Karpas-422 (cell line): ENCODE data around the gene NOS1. TPM values are rescaled to one million over a fixed set of nuclear protein-coding genes. Genes with fewer than 3 reads are reported as not detected.
"Not testable (repeated sequence)": the region's sequence is repeated elsewhere in the genome, so short reads cannot be mapped to it uniquely, and the experiment has no call there.

Source experiments
- DNase-seq: peaks from one replicate; pipeline ENCODE4 v3.0.0-alpha.2; 2015
- H2AFZ ChIP-seq: fragments of 200-600 bp; sonication (generic); 2 replicates; pipeline ENCODE4 v1.6.1; 2014; ENCODE audit warnings: antibody characterized with exemption, low read length, mixed read lengths
- H3K27ac ChIP-seq: fragments of 200-600 bp; sonication (generic); 2 replicates; pipeline ENCODE4 v1.5.1; 2014; ENCODE audit warnings: mild to moderate bottlenecking, low read length, moderate library complexity
- H3K27me3 ChIP-seq: fragments of 200-600 bp; sonication (generic); 2 replicates; pipeline ENCODE4 v1.6.1; 2014; ENCODE audit warnings: low read length, mixed read lengths
- H3K36me3 ChIP-seq: fragments of 200-600 bp; sonication (generic); 2 replicates; pipeline ENCODE4 v1.6.1; 2014; ENCODE audit warnings: low read length, mixed read lengths; ENCODE audit not compliant: insufficient read depth
- H3K4me1 ChIP-seq: fragments of 200-600 bp; sonication (generic); 2 replicates; pipeline ENCODE4 v1.6.1; 2014; ENCODE audit warnings: mild to moderate bottlenecking, low read length, mixed read lengths
- H3K4me2 ChIP-seq: fragments of 200-600 bp; sonication (generic); 2 replicates; pipeline ENCODE4 v1.6.1; 2014; ENCODE audit warnings: low read length, low read depth, mild to moderate bottlenecking; ENCODE audit not compliant: poor library complexity, severe bottlenecking
- H3K4me3 ChIP-seq: fragments of 200-600 bp; sonication (generic); 2 replicates; pipeline ENCODE4 v1.5.1; 2014; ENCODE audit warnings: mild to moderate bottlenecking, antibody characterized with exemption, low read length, mixed read lengths
- H3K79me2 ChIP-seq: fragments of 200-600 bp; sonication (generic); 2 replicates; pipeline ENCODE4 v1.6.1; 2014; ENCODE audit warnings: mild to moderate bottlenecking, low read length, mixed read lengths
- H3K9ac ChIP-seq: fragments of 200-600 bp; sonication (generic); 2 replicates; pipeline ENCODE4 v1.6.0; 2014; ENCODE audit warnings: low read length
- H3K9me2 ChIP-seq: fragments of 200-600 bp; sonication (generic), shearing (Covaris generic); replicated peaks from 2 replicates; pipeline ENCODE4 v1.6.0; 2014; ENCODE audit warnings: mild to moderate bottlenecking, low read length, moderate library complexity; ENCODE audit not compliant: insufficient read depth
- H3K9me3 ChIP-seq: fragments of 300-700, 200-600 bp; sonication (generic); 2 replicates; pipeline ENCODE4 v1.6.1; 2014; ENCODE audit warnings: low read length, mixed read lengths
- H4K20me1 ChIP-seq: fragments of 200-600 bp; sonication (generic); 2 replicates; pipeline ENCODE4 v1.6.1; 2014; ENCODE audit warnings: mild to moderate bottlenecking, antibody characterized with exemption, low read length, low read depth; ENCODE audit not compliant: insufficient read depth
- total RNA-seq: library from RNA; depleted of rRNA; stranded (reverse); fragments of >200 nt; shearing (Covaris generic); gene quantifications from 2 replicates; pipeline ENCODE4 v1.2.3, GENCODE V29; 2014; ENCODE audit warnings: low replicate concordance

NOS1 gene
- total RNA-seq, 1 experiment from 2014 or later: not detected

DNA sequence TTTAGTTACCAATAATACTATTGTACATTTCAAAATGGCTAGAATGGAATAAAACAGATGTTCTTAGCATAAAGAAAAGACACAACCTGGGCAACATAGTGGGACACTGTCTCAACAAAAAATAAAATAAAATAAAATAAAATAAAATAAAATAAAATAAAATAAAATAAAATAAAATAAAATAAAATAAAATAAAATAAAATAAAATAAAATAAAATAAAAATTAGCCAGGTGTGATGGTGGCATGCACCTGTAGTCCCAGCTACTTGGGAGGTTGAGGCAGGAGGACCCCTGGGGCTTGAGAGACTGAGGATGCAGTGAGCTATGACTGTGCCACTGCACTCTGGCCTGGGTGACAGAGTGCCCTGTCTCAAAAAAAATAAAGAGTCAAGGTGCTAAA, 37.1 kb upstream of the NOS1 start:
- not testable (repeated sequence) for H3K4me2 ChIP-seq, H3K4me1 ChIP-seq, DNase-seq, H3K9me3 ChIP-seq, H3K9ac ChIP-seq, H3K79me2 ChIP-seq, H3K36me3 ChIP-seq, H3K4me3 ChIP-seq, H4K20me1 ChIP-seq, H3K9me2 ChIP-seq, H2AFZ ChIP-seq, H3K27ac ChIP-seq, H3K27me3 ChIP-seq

DNA sequence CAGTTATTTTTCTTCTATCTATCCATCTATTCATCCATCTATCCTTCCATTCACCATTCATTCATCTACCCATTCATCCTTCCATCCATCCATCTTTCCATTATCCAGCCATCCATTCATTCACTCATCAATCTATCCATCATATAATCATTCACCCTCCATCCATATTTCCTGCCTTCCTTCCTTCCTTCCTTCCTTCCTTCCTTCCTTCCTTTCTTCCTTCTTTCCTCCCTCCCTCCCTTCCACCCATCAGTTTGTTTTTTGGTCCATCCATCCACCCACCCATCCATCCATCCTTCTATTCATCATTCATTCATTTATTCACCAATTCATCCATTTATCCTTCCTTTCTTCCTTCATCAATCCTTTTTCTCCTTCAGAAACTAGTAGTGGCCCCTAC, 34.3 kb upstream of the NOS1 start:
- Histone ChIP-seq H3K4me1 (no peaks in the 10 kb centered on the region), H3K27me3 (no peaks in the 10 kb centered on the region), H3K9me2 (no peaks in the 10 kb centered on the region), H3K9ac (no peak overlapping the region), H3K27ac (no peak overlapping the region), H3K79me2 (no peaks in the 10 kb centered on the region), H4K20me1 (no peaks in the 10 kb centered on the region), H3K36me3 (no peaks in the 10 kb centered on the region), H3K4me3 (no peak overlapping the region), H3K4me2 (no peak overlapping the region), H2AFZ (no peak overlapping the region), H3K9me3 (no peaks in the 10 kb centered on the region)
- DNase-seq: no peak

- Histone ChIP-seq H3K27ac (no peak overlapping the region), H2AFZ (no peak overlapping the region), H3K4me2 (no peak overlapping the region), H3K9ac (no peak overlapping the region), H3K9me3 (no peaks in the 10 kb centered on the region), H3K9me2 (no peaks in the 10 kb centered on the region), H3K27me3 (no peaks in the 10 kb centered on the region), H3K79me2 (no peaks in the 10 kb centered on the region), H4K20me1 (no peaks in the 10 kb centered on the region), H3K4me1 (no peaks in the 10 kb centered on the region), H3K4me3 (no peak overlapping the region), H3K36me3 (no peaks in the 10 kb centered on the region)
- no peak for DNase-seq
These were observed 33.1 kb upstream of the NOS1 start for GRCh38 chr12:117394491-117394890.

DNA sequence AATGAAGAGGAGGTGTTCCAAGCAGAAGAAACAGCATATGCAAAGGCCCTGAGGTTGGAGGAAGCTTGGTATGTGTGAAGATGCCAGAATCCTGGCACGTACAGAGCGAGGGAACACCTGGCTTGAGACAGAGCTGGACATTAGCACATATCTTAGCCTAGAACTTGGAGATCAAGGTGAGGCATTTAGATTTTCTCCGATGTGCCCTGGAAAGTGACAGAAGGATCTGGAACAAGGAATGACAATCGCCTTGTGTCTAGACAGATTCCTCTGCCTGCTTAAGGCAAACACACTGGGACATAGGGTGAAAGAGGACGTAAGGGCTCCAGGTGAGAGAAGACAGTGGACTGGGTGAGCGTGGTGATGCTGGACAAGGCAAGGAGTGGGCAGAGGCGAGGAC, 32.2 kb upstream of the NOS1 start:
- H2AFZ ChIP-seq: no peak overlapping the region
- no peaks in the 10 kb centered on the region for H3K9me3 ChIP-seq
- H3K9ac ChIP-seq: no peak overlapping the region
- H3K36me3 ChIP-seq: no peaks in the 10 kb centered on the region
- H3K9me2 ChIP-seq: no peaks in the 10 kb centered on the region
- no peaks in the 10 kb centered on the region for H3K79me2 ChIP-seq
- H3K27ac ChIP-seq: no peak overlapping the region
- no peaks in the 10 kb centered on the region for H3K4me1 ChIP-seq
- H4K20me1 ChIP-seq: no peaks in the 10 kb centered on the region
- no peaks in the 10 kb centered on the region for H3K27me3 ChIP-seq
- H3K4me3 ChIP-seq: no peak overlapping the region
- DNase-seq: no peak
- H3K4me2 ChIP-seq: no peak overlapping the region

- no peaks in the 10 kb centered on the region for H4K20me1 ChIP-seq
- no peaks in the 10 kb centered on the region for H3K9me3 ChIP-seq
- no peak overlapping the region for H3K4me2 ChIP-seq
- no peaks in the 10 kb centered on the region for H3K79me2 ChIP-seq
- no peaks in the 10 kb centered on the region for H3K27me3 ChIP-seq
- no peak overlapping the region for H3K4me3 ChIP-seq
- no peak for DNase-seq
- no peaks in the 10 kb centered on the region for H3K9me2 ChIP-seq
- H3K27ac ChIP-seq: no peak overlapping the region
- H2AFZ ChIP-seq: no peak overlapping the region
- H3K36me3 ChIP-seq: no peaks in the 10 kb centered on the region
- no peak overlapping the region for H3K9ac ChIP-seq
- no peaks in the 10 kb centered on the region for H3K4me1 ChIP-seq
These were observed 29.4 kb upstream of the NOS1 start for GRCh38 chr12:117390866-117391265.

- Histone ChIP-seq H4K20me1 (no peaks in the 10 kb centered on the region), H3K36me3 (no peaks in the 10 kb centered on the region), H3K4me1 (no peaks in the 10 kb centered on the region), H3K9me3 (no peaks in the 10 kb centered on the region), H3K79me2 (no peaks in the 10 kb centered on the region), H3K9ac (no peak overlapping the region), H3K4me3 (no peak overlapping the region), H2AFZ (no peak overlapping the region), H3K27ac (no peak overlapping the region), H3K4me2 (no peak overlapping the region), H3K9me2 (no peaks in the 10 kb centered on the region), H3K27me3 (no peaks in the 10 kb centered on the region)
- DNase-seq: no peak
These were observed 27.6 kb upstream of the NOS1 start for GRCh38 chr12:117388951-117389446.

DNA sequence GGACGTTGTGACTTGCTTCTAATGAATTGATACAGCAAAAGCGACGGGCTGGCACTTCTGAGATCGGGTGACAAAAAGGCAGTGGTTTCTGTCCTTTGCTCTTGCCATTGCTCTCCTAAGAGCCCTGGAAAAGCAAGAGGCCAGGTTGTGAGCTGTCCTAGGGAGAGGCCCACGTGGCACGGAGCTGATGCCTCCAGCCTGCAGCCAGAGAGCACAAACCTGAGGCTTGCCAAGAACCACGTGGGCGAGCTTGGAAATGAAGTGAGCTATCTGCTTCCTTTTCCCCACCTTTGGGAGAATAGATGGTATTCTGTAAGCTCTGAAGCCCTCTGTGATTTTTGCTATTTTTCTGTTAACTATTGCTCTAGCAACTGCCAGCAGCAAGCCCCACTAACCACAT, 26.4 kb upstream of the NOS1 start:
- Histone ChIP-seq H3K9me3 (no peaks in the 10 kb centered on the region), H3K4me3 (no peak overlapping the region), H3K27me3 (no peaks in the 10 kb centered on the region), H3K9me2 (no peaks in the 10 kb centered on the region), H2AFZ (no peak overlapping the region), H3K27ac (no peak overlapping the region), H3K4me1 (no peaks in the 10 kb centered on the region), H3K4me2 (no peak overlapping the region), H3K9ac (no peak overlapping the region), H3K79me2 (no peaks in the 10 kb centered on the region), H3K36me3 (no peaks in the 10 kb centered on the region), H4K20me1 (no peaks in the 10 kb centered on the region)
- no peak for DNase-seq

GRCh38 chr12:117384735-117385134, 23.3 kb upstream of the NOS1 start:
- Histone ChIP-seq H3K27me3 (no peaks in the 10 kb centered on the region), H3K27ac (no peak overlapping the region), H3K36me3 (no peaks in the 10 kb centered on the region), H3K9me3 (no peaks in the 10 kb centered on the region), H3K4me2 (no peak overlapping the region), H2AFZ (no peak overlapping the region), H3K9me2 (no peaks in the 10 kb centered on the region), H3K4me3 (no peak overlapping the region), H3K79me2 (no peaks in the 10 kb centered on the region), H4K20me1 (no peaks in the 10 kb centered on the region), H3K4me1 (no peaks in the 10 kb centered on the region), H3K9ac (no peak overlapping the region)
- DNase-seq: no peak

GRCh38 chr12:117380083-117380482, 18.7 kb upstream of the NOS1 start:
- Histone ChIP-seq H4K20me1 (no peaks in the 10 kb centered on the region), H3K27me3 (no peaks in the 10 kb centered on the region), H3K79me2 (no peaks in the 10 kb centered on the region), H3K4me2 (no peak overlapping the region), H3K4me1 (no peaks in the 10 kb centered on the region), H3K27ac (no peak overlapping the region), H3K4me3 (no peak overlapping the region), H2AFZ (no peak overlapping the region), H3K9ac (no peak overlapping the region), H3K9me3 (no peaks in the 10 kb centered on the region), H3K36me3 (no peaks in the 10 kb centered on the region), H3K9me2 (no peaks in the 10 kb centered on the region)
- DNase-seq: peak; percentile 75
